Progenitor cell of endocrine pancreas (in vitro differentiated cells): ENCODE data around the gene ACACB. TPM values are rescaled to one million over a fixed set of nuclear protein-coding genes. Genes with fewer than 3 reads are reported as not detected.

Experiments used
- DNase-seq: peaks from one replicate; pipeline ENCODE4 v3.0.0; 2021; ENCODE audit warnings: low spot score; ENCODE audit not compliant: unreplicated experiment
- H3K27ac Mint-ChIP-seq: 2 replicates; pipeline ENCODE4 v1.8.0; 2021; ENCODE audit warnings: mild to moderate bottlenecking, moderate library complexity, mixed read lengths
- H3K27me3 Mint-ChIP-seq: 2 replicates; pipeline ENCODE4 v1.8.0; 2021; ENCODE audit warnings: mixed read lengths
- H3K36me3 Mint-ChIP-seq: 2 replicates; pipeline ENCODE4 v1.8.0; 2022; ENCODE audit warnings: mixed read lengths; ENCODE audit not compliant: insufficient read depth
- H3K4me1 Mint-ChIP-seq: 2 replicates; pipeline ENCODE4 v1.8.0; 2021; ENCODE audit warnings: low read depth, mixed read lengths
- H3K4me3 Mint-ChIP-seq: 2 replicates; pipeline ENCODE4 v1.8.0; 2021; ENCODE audit warnings: low read depth, mild to moderate bottlenecking, moderate library complexity, mixed read lengths
- H3K9me3 Mint-ChIP-seq: 2 replicates; pipeline ENCODE4 v1.8.0; 2021; ENCODE audit warnings: low read depth, mixed read lengths
- total RNA-seq: library from RNA; stranded (reverse); gene quantifications from 2 replicates; pipeline ENCODE4 v1.2.1, GENCODE V29; 2021
- TF ChIP-seq, protein P1 (sequence below): fragments of 200-600 bp; sonication (generic); IDR thresholded peaks from one replicate; pipeline ENCODE4 v1.5.0; 2021; ENCODE audit warnings: antibody characterized with exemption, mild to moderate bottlenecking; ENCODE audit not compliant: unreplicated experiment

The ACACB gene
- total RNA-seq, 1 donor from 2014 or later, result 47.3 TPM

GRCh38 chr12:109274381-109274780, 158.0 kb downstream of the ACACB start:
- no peak overlapping the region for H3K4me3 Mint-ChIP-seq
- TF ChIP-seq, protein P1, sequence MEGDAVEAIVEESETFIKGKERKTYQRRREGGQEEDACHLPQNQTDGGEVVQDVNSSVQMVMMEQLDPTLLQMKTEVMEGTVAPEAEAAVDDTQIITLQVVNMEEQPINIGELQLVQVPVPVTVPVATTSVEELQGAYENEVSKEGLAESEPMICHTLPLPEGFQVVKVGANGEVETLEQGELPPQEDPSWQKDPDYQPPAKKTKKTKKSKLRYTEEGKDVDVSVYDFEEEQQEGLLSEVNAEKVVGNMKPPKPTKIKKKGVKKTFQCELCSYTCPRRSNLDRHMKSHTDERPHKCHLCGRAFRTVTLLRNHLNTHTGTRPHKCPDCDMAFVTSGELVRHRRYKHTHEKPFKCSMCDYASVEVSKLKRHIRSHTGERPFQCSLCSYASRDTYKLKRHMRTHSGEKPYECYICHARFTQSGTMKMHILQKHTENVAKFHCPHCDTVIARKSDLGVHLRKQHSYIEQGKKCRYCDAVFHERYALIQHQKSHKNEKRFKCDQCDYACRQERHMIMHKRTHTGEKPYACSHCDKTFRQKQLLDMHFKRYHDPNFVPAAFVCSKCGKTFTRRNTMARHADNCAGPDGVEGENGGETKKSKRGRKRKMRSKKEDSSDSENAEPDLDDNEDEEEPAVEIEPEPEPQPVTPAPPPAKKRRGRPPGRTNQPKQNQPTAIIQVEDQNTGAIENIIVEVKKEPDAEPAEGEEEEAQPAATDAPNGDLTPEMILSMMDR, result no peak

DNA sequence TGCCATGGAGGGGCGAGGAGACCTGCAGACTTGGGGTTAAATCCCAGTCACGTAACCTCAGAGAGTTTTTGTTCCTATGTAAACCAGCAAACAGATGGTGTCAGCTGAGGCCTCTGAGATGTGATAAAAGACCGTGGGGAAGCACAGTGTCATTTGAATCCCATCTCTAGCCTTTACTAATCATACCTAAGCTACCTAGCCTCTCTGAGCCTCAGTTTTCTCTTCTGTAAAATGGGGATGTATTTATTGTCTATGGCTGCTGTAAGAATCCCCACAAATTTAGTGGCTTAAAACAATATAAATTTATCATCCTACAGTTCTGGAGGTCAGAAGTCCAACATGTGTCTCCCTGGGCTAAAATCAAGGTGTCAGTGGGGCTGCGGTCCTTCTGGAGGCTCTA, 158.8 kb downstream of the ACACB start:
- no peak overlapping the region for H3K27ac Mint-ChIP-seq
- no peak overlapping the region for H3K4me3 Mint-ChIP-seq
- H3K36me3 Mint-ChIP-seq, result peaks cover 7% of the 10 kb centered on the region

More at GRCh38 chr12:109274381-109274780, 158.0 kb downstream of the ACACB start:
- peaks cover 5% of the 10 kb centered on the region for H3K9me3 Mint-ChIP-seq
- H3K4me1 Mint-ChIP-seq, result peaks cover 4% of the 10 kb centered on the region
- H3K36me3 Mint-ChIP-seq, result peaks cover 7% of the 10 kb centered on the region
- peaks cover 12% of the 10 kb centered on the region for H3K27me3 Mint-ChIP-seq
- no peak for DNase-seq
- H3K27ac Mint-ChIP-seq, result no peak overlapping the region

GRCh38 chr12:109276160-109276559, 159.8 kb downstream of the ACACB start:
- Mint-ChIP-seq H3K27me3 (peaks cover 12% of the 10 kb centered on the region), H3K4me1 (peaks cover 4% of the 10 kb centered on the region), H3K27ac (no peak overlapping the region), H3K36me3 (peaks cover 1% of the 10 kb centered on the region), H3K4me3 (no peak overlapping the region), H3K9me3 (no peaks in the 10 kb centered on the region)
- no peak for DNase-seq
- TF ChIP-seq, protein P1, result no peak

More for the DNA sequence above, 158.8 kb downstream of the ACACB start:
- Mint-ChIP-seq H3K27me3 (peaks cover 12% of the 10 kb centered on the region), H3K4me1 (peaks cover 4% of the 10 kb centered on the region), H3K9me3 (peaks cover 5% of the 10 kb centered on the region)
- DNase-seq, result no peak
- TF ChIP-seq, protein P1, result no peak

DNA sequence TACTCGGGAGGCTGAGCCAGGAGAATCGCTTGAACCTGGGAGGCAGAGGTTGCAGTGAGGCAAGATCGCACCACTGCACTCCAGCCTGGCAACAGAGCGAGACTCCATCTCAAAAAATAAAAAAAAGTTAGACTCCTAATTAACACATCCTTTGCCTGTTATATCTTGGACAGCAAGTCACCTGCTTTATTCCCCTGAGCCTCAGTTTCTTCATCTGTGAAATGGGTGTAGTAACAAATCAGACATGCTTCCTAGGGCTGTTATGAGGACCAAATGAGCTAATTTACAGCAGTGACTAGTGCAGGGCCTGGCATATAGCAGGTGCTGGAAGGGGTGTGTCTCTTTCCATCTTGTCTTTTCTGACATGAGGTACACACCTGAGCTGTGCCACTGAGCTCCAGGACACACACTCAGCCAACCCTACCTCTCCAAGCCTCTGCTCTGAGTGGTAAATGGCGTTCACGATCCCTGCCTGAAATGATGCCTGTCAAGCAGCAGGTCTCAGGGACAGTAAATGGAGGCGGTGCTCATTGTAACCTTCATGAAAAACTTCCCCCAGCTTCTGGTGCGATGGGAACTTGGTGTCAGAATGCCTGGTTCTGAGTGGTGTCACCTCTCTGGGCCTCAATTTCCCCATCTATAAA, 161.0 kb downstream of the ACACB start:
- Mint-ChIP-seq H3K4me1 (peaks cover 4% of the 10 kb centered on the region), H3K9me3 (no peaks in the 10 kb centered on the region), H3K27me3 (peaks cover 10% of the 10 kb centered on the region), H3K36me3 (no peaks in the 10 kb centered on the region), H3K27ac (no peak overlapping the region), H3K4me3 (no peak overlapping the region)
- DNase-seq, result no peak
- TF ChIP-seq, protein P1, result no peak

GRCh38 chr12:109277899-109278762, 161.7 kb downstream of the ACACB start:
- peaks cover 4% of the 10 kb centered on the region for H3K4me1 Mint-ChIP-seq
- TF ChIP-seq, protein P1, result no peak
- H3K27me3 Mint-ChIP-seq, result peaks cover 8% of the 10 kb centered on the region
- no peak for DNase-seq
- no peak overlapping the region for H3K27ac Mint-ChIP-seq
- H3K36me3 Mint-ChIP-seq, result no peaks in the 10 kb centered on the region
- H3K9me3 Mint-ChIP-seq, result no peaks in the 10 kb centered on the region
- no peak overlapping the region for H3K4me3 Mint-ChIP-seq
